HepG2 (cell line): Measurements from ENCODE around the gene SPATA25. TPM values are rescaled to one million over a fixed set of nuclear protein-coding genes. Genes with fewer than 3 reads are reported as not detected.

Experiments used
- ATF6 ChIP-seq: sonication (generic); formaldehyde crosslinking; conservative IDR thresholded peaks from 2 replicates; pipeline ENCODE4 v1.4.0; 2020; ENCODE audit warnings: missing genetic modification reagents
- FOXA3 ChIP-seq: IDR thresholded peaks from 2 replicates; pipeline ENCODE4 v1.6.1; 2016; ENCODE audit warnings: missing genetic modification reagents, missing compliant biosample characterization
- FOXO1 ChIP-seq: sonication (generic); formaldehyde crosslinking; IDR thresholded peaks from 2 replicates; pipeline ENCODE4 v1.4.0; 2020; ENCODE audit warnings: missing genetic modification reagents
- FOXO4 ChIP-seq: sonication (generic); formaldehyde crosslinking; conservative IDR thresholded peaks from 2 replicates; pipeline ENCODE4 v1.8.1; 2023; ENCODE audit warnings: missing genetic modification reagents
- HBP1 ChIP-seq: IDR thresholded peaks from 2 replicates; pipeline ENCODE4 v1.6.1; 2016; ENCODE audit warnings: low read depth, control low read depth
- RELA ChIP-seq: sonication (generic); formaldehyde crosslinking; IDR thresholded peaks from 2 replicates; pipeline ENCODE4 v1.4.0; 2020; ENCODE audit warnings: missing genetic modification reagents
- ZBTB44 ChIP-seq: sonication (generic); formaldehyde crosslinking; IDR thresholded peaks from 2 replicates; pipeline ENCODE4 v1.4.0; 2020; ENCODE audit warnings: missing genetic modification reagents
- ZKSCAN1 ChIP-seq: fragments of 150-350 bp; IDR thresholded peaks from 2 replicates; pipeline ENCODE4 v1.6.1; 2014; ENCODE audit warnings: low read length
- ZNF142 ChIP-seq: sonication (generic); formaldehyde crosslinking; IDR thresholded peaks from 2 replicates; pipeline ENCODE4 v1.4.0; 2020; ENCODE audit warnings: missing genetic modification reagents
- ZNF18 ChIP-seq: sonication (generic); formaldehyde crosslinking; IDR thresholded peaks from 2 replicates; pipeline ENCODE4 v1.8.0; 2022; ENCODE audit warnings: mild to moderate bottlenecking, missing genetic modification reagents; ENCODE audit not compliant: insufficient replicate concordance
- ZNF205 ChIP-seq: IDR thresholded peaks from 2 replicates; pipeline ENCODE4 v1.6.1; 2018; ENCODE audit warnings: missing biosample characterization, missing genetic modification reagents
- ZNF605 ChIP-seq: sonication (generic); formaldehyde crosslinking; IDR thresholded peaks from 2 replicates; pipeline ENCODE4 v1.8.0; 2022; ENCODE audit warnings: mild to moderate bottlenecking, missing genetic modification reagents
- ZNF775 ChIP-seq: sonication (generic); formaldehyde crosslinking; IDR thresholded peaks from 2 replicates; pipeline ENCODE4 v1.4.0; 2020; ENCODE audit warnings: missing genetic modification reagents, mild to moderate bottlenecking, moderate library complexity, borderline replicate concordance
- polyA plus RNA-seq, 8 experiments: library from polyadenylated mRNA; depleted of rRNA in 3 of 8; stranded (reverse) in 7 of 8; unstranded in 1 of 8; fragments of >200 nt; fragmentation: Illumina TruSeq in 4 of 8; extraction: Trizol in 4 of 8; gene quantifications; 2 replicates each; pipeline versions ENCODE4 v1.2.1 to v1.2.3, GENCODE V29; 2011 to 2016; ENCODE audit warnings: low read depth in 4 of 8, missing spikeins in 1 of 8, mixed read lengths in 1 of 8; ENCODE audit not compliant: insufficient read depth in 1 of 8
- total RNA-seq, 5 experiments: library from RNA; depleted of rRNA; stranded (reverse); fragments of >200 nt; fragmentation: Illumina TruSeq; extraction: Trizol; gene quantifications; 2 replicates each; pipeline ENCODE4 v1.2.3, GENCODE V29; 2016; ENCODE audit warnings: low read depth in 1 of 5

Gene SPATA25
- total and polyA plus RNA-seq, 2 of the 13 experiments (the other 11 are each of a cell fraction or from before 2014, with no cell fraction given) = 4.8 to 7.6 TPM

- no peak for TF ChIP-seq ZNF775
- peak; percentile 87; the same call in 1 of the 2 replicates for TF ChIP-seq HBP1
- no peak for TF ChIP-seq ZNF605
- no peak for TF ChIP-seq ZBTB44 (CRISPR knock-in tag)
- TF ChIP-seq FOXO4 (CRISPR knock-in tag) = 0 out of 2 replicates have a peak, but pooled peaks have one; percentile 57
- peak; percentile 68 for TF ChIP-seq FOXO1 (CRISPR knock-in tag)
- TF ChIP-seq ZNF18 = no peak
- peak; percentile 62 for TF ChIP-seq FOXA3 (CRISPR knock-in tag)
- TF ChIP-seq RELA = no peak; the same call in 1 of the 2 replicates
- TF ChIP-seq ZNF205 = peak; percentile 49; the same call in 1 of the 2 replicates
- no peak for TF ChIP-seq ZNF142 (CRISPR knock-in tag)
- TF ChIP-seq ATF6 (CRISPR knock-in tag) = 0 out of 2 replicates have a peak, but pooled peaks have one; percentile 28
- TF ChIP-seq ZKSCAN1 = no peak
These were observed 2.9 kb upstream of the SPATA25 start (continued) for GRCh38 chr20:45890077-45890984.
